Smooth muscle cell (in vitro differentiated cells): Measurements from ENCODE around the gene OTOG. TPM values are rescaled to one million over a fixed set of nuclear protein-coding genes. Genes with fewer than 3 reads are reported as not detected.

Experiments used
- DNase-seq: peaks from one replicate; lab custom pipeline; 2025; ENCODE audit not compliant: unreplicated experiment; lab: John Stamatoyannopoulos, UW
- H2AFZ ChIP-seq: fragments of 200-600 bp; sonication (generic); 2 replicates; pipeline ENCODE4 v1.6.0; 2016; ENCODE audit warnings: antibody characterized with exemption, low read depth, mild to moderate bottlenecking
- H3F3A ChIP-seq: fragments of 200-600 bp; sonication (generic); 2 replicates; pipeline ENCODE4 v1.6.0; 2017; ENCODE audit warnings: antibody characterized with exemption, low read depth
- H3K27ac ChIP-seq: fragments of 200-600 bp; sonication (generic); 2 replicates; pipeline ENCODE4 v1.5.1; 2016; ENCODE audit warnings: low read depth, mild to moderate bottlenecking
- H3K27me3 ChIP-seq: fragments of 200-600 bp; sonication (generic); 2 replicates; pipeline ENCODE4 v1.6.1; 2016; ENCODE audit warnings: low read depth, mild to moderate bottlenecking
- H3K36me3 ChIP-seq: fragments of 200-600 bp; sonication (generic); 2 replicates; pipeline ENCODE4 v1.5.1; 2016; ENCODE audit warnings: low read depth
- H3K4me1 ChIP-seq: fragments of 200-600 bp; sonication (generic); 2 replicates; pipeline ENCODE4 v1.5.1; 2016; ENCODE audit warnings: low read depth
- H3K4me2 ChIP-seq: fragments of 200-600 bp; sonication (generic); 2 replicates; pipeline ENCODE4 v1.6.0; 2016; ENCODE audit warnings: mild to moderate bottlenecking
- H3K4me3 ChIP-seq: fragments of 200-600 bp; sonication (generic); 2 replicates; pipeline ENCODE4 v1.5.1; 2016; ENCODE audit warnings: mild to moderate bottlenecking
- H3K79me2 ChIP-seq: fragments of 200-600 bp; sonication (generic); 2 replicates; pipeline ENCODE4 v1.6.0; 2016; ENCODE audit warnings: low read depth, mild to moderate bottlenecking
- H3K9ac ChIP-seq: fragments of 200-600 bp; sonication (generic); 2 replicates; pipeline ENCODE4 v1.6.0; 2016; ENCODE audit warnings: low read depth
- H3K9me3 ChIP-seq: fragments of 200-600 bp; sonication (generic); replicated peaks from 2 replicates; pipeline ENCODE4 v1.5.1; 2016; ENCODE audit warnings: low read depth
- H4K20me1 ChIP-seq: fragments of 200-600 bp; sonication (generic); 2 replicates; pipeline ENCODE4 v1.6.0; 2016; ENCODE audit warnings: low read depth
- CTCF ChIP-seq: fragments of 200-600 bp; sonication (generic); IDR thresholded peaks from 2 replicates; pipeline ENCODE4 v1.5.1; 2017; ENCODE audit warnings: borderline replicate concordance, mild to moderate bottlenecking, antibody characterized with exemption; ENCODE audit not compliant: insufficient read depth, poor library complexity, severe bottlenecking
- WGBS: methylation state at CpG from one replicate; pipeline ENCODE4 v1.1.7; 2016; ENCODE audit warnings: low lambda C conversion rate; 5-methylcytosine and 5-hydroxymethylcytosine counted together
- polyA plus RNA-seq: library from polyadenylated mRNA; unstranded; fragments of >200 nt; fragmentation: Nextera tagmentation; extraction: Ambion mirVana; gene quantifications from 2 replicates; pipeline ENCODE4 v1.2.1, GENCODE V29; 2016
- total RNA-seq: library from RNA; depleted of rRNA; stranded (reverse); fragments of >200 nt; gene quantifications from 2 replicates; pipeline ENCODE4 v1.2.3, GENCODE V29; 2014

Gene OTOG
- total and polyA plus RNA-seq, 2 experiments from 2014 or later: not detected

- no peaks in the 10 kb centered on the region for H3K36me3 ChIP-seq
- no peak overlapping the region for H3K9ac ChIP-seq
- 85% methylated on average over 4 of the region's 4 CpGs for WGBS
- no peak overlapping the region for H3K4me2 ChIP-seq
- no peaks in the 10 kb centered on the region for H3F3A ChIP-seq
- H3K27ac ChIP-seq: no peak overlapping the region
- peaks cover 48% of the 10 kb centered on the region for H3K27me3 ChIP-seq
- H3K4me1 ChIP-seq: no peaks in the 10 kb centered on the region
- no peak overlapping the region for H2AFZ ChIP-seq
- no peaks in the 10 kb centered on the region for H4K20me1 ChIP-seq
- TF ChIP-seq CTCF: no peak
- no peak overlapping the region for H3K4me3 ChIP-seq
- H3K79me2 ChIP-seq: no peaks in the 10 kb centered on the region
- DNase-seq: no peak
- H3K9me3 ChIP-seq: no peaks in the 10 kb centered on the region
Observed at GRCh38 chr11:17502630-17503029, 44.4 kb upstream of the OTOG start.

GRCh38 chr11:17504330-17505107, 42.5 kb upstream of the OTOG start:
- Histone ChIP-seq H2AFZ (no peak overlapping the region), H3K9ac (no peak overlapping the region), H3K36me3 (no peaks in the 10 kb centered on the region), H3K4me1 (no peaks in the 10 kb centered on the region), H3K4me3 (no peak overlapping the region), H3K79me2 (no peaks in the 10 kb centered on the region), H3F3A (no peaks in the 10 kb centered on the region), H3K27ac (no peak overlapping the region), H4K20me1 (no peaks in the 10 kb centered on the region), H3K4me2 (no peak overlapping the region), H3K27me3 (peaks cover 42% of the 10 kb centered on the region), H3K9me3 (no peaks in the 10 kb centered on the region)
- WGBS: 49% methylated on average over 9 of the region's 9 CpGs
- peak; percentile 84 for TF ChIP-seq CTCF
- peak; percentile 24 for DNase-seq

GRCh38 chr11:17505146-17505545, 41.9 kb upstream of the OTOG start:
- H3K4me1 ChIP-seq: no peaks in the 10 kb centered on the region

More at GRCh38 chr11:17505146-17505545, 41.9 kb upstream of the OTOG start:
- DNase-seq: no peak
- H3F3A ChIP-seq: no peaks in the 10 kb centered on the region
- no peak overlapping the region for H3K4me3 ChIP-seq
- H3K4me2 ChIP-seq: no peak overlapping the region
- 80% methylated on average over 4 of the region's 4 CpGs for WGBS
- no peak overlapping the region for H2AFZ ChIP-seq
- peaks cover 36% of the 10 kb centered on the region for H3K27me3 ChIP-seq
- TF ChIP-seq CTCF: no peak
- H3K9ac ChIP-seq: no peak overlapping the region
- H4K20me1 ChIP-seq: no peaks in the 10 kb centered on the region
- no peaks in the 10 kb centered on the region for H3K9me3 ChIP-seq
- no peaks in the 10 kb centered on the region for H3K79me2 ChIP-seq
- no peak overlapping the region for H3K27ac ChIP-seq
- no peaks in the 10 kb centered on the region for H3K36me3 ChIP-seq
